Esophagus squamous epithelium (tissue), 5 donors: ENCODE data around the gene KANSL1. TPM values are rescaled to one million over a fixed set of nuclear protein-coding genes. Genes with fewer than 3 reads are reported as not detected.

Experiments used
- DNase-seq: peaks from one replicate; lab custom pipeline; 2025; lab: John Stamatoyannopoulos, UW
- H3K27ac ChIP-seq, 4 donors: fragments of 200-600 bp; sonication (generic); one replicate each; pipeline ENCODE4 v1.5.1; 2016 to 2019; ENCODE audit warnings: mild to moderate bottlenecking in 1 of 4
- H3K27me3 ChIP-seq, 4 donors: fragments of 200-600 bp; sonication (generic); 1 replicate in 3 of 4; 2 replicates in 1 of 4; pipeline versions ENCODE4 v1.5.1 to v1.6.0; 2017 to 2021; ENCODE audit warnings: antibody characterized with exemption in 1 of 4
- H3K36me3 ChIP-seq, 3 donors: fragments of 200-600 bp; sonication (generic); one replicate each; pipeline ENCODE4 v1.5.1; 2016 to 2019
- H3K4me1 ChIP-seq, 3 donors: fragments of 200-600 bp; sonication (generic); one replicate each; pipeline ENCODE4 v1.5.1; 2017 to 2019
- H3K4me3 ChIP-seq, 4 donors: fragments of 200-600 bp; sonication (generic); 1 replicate in 3 of 4; 2 replicates in 1 of 4; pipeline ENCODE4 v1.5.1; 2016 to 2019; ENCODE audit warnings: mild to moderate bottlenecking in 2 of 4, moderate library complexity in 1 of 4
- H3K9me3 ChIP-seq, 3 donors: fragments of 200-600 bp; sonication (generic); one replicate each; pipeline ENCODE4 v1.5.1; 2016 to 2019
- CTCF ChIP-seq, 6 experiments: fragments of 450-650 bp in 4 of 6; fragments of 200-600 bp in 2 of 6; sonication (generic) in 2 of 6; IDR thresholded peaks; one replicate each; pipeline ENCODE4 v1.5.1; 2016 to 2019; ENCODE audit warnings: antibody characterized with exemption in 6 of 6, mild to moderate bottlenecking in 4 of 6, moderate library complexity in 4 of 6
- POLR2A ChIP-seq, 4 donors: fragments of 450-650 bp; IDR thresholded peaks; one replicate each; pipeline ENCODE4 v1.6.1; 2017; ENCODE audit warnings: antibody characterized with exemption in 4 of 4, mild to moderate bottlenecking in 4 of 4, moderate library complexity in 3 of 4
- WGBS, 2 donors: methylation state at CpG; one replicate each; pipeline ENCODE4 v1.1.5; 2018; 5-methylcytosine and 5-hydroxymethylcytosine counted together
- intact Hi-C: fragments of 100-400 bp; cut with DNase I; formaldehyde crosslinking; loops from one replicate; pipeline ENCODE4 v1.15.0; 2022
- total RNA-seq, 4 donors: library from RNA; depleted of rRNA; stranded (reverse); fragments of >200 nt; gene quantifications; one replicate each; pipeline ENCODE4 v1.1.0, GENCODE V29; 2016
- donor health status: DM: yes; HTN: yes; CAD: no.

KANSL1 gene
- total RNA-seq, 4 donors from 2014 or later = 31.0 to 79.0 (median 51.8) TPM

GRCh38 chr17:45997166-45997565 is 196.1 kb downstream of the KANSL1 start:
- no peak for DNase-seq
- H3K36me3 ChIP-seq = no peaks in the 10 kb centered on the region
- 77 to 80% methylated on average over 1 to 4 of the region's 13 CpGs for WGBS, 2 donors

GRCh38 chr17:45996282-45996937 is 196.8 kb downstream of the KANSL1 start:
- 66 to 85% methylated on average over 7 to 14 of the region's 31 CpGs for WGBS, 2 donors
- Histone ChIP-seq H3K4me1 (peaks cover 0 to 33% (median 0%) of the 10 kb centered on the region in 3 donors), H3K4me3 (no peak overlapping the region), H3K9me3 (no peaks in the 10 kb centered on the region), H3K27ac (no peak overlapping the region), H3K27me3 (no peaks in the 10 kb centered on the region), H3K36me3 (no peaks in the 10 kb centered on the region)
- no peak for DNase-seq
- intact Hi-C loops = no loop called here
- TF ChIP-seq POLR2A (IDR thresholded peaks at IDR 0.05) (no peak), CTCF (IDR thresholded peaks at IDR 0.05) (no peak)

More at GRCh38 chr17:45997166-45997565, 196.1 kb downstream of the KANSL1 start:
- H3K4me3 ChIP-seq = no peak overlapping the region
- no peaks in the 10 kb centered on the region for H3K9me3 ChIP-seq
- H3K4me1 ChIP-seq = peaks cover 0 to 36% (median 0%) of the 10 kb centered on the region in 3 donors
- intact Hi-C loops = no loop called here
- H3K27ac ChIP-seq = no peak overlapping the region
- no peaks in the 10 kb centered on the region for H3K27me3 ChIP-seq
- TF ChIP-seq CTCF (IDR thresholded peaks at IDR 0.05) (no peak), POLR2A (IDR thresholded peaks at IDR 0.05) (no peak)

- TF ChIP-seq POLR2A (IDR thresholded peaks at IDR 0.05) = no peak
- no peak for TF ChIP-seq CTCF (IDR thresholded peaks at IDR 0.05)
- WGBS, 2 donors = 76 to 88% methylated on average over 10 to 11 of the region's 14 CpGs
Measured at GRCh38 chr17:45995627-45996270, 197.5 kb downstream of the KANSL1 start.

GRCh38 chr17:45994987-45995386 is 198.2 kb downstream of the KANSL1 start:
- TF ChIP-seq CTCF (IDR thresholded peaks at IDR 0.05) (no peak), POLR2A (IDR thresholded peaks at IDR 0.05) (no peak)
- no peak for DNase-seq
- peaks cover 0 to 21% (median 0%) of the 10 kb centered on the region in 3 donors for H3K4me1 ChIP-seq
- H3K27ac ChIP-seq = no peak overlapping the region
- no peaks in the 10 kb centered on the region for H3K9me3 ChIP-seq
- intact Hi-C loops = no loop called here
- H3K27me3 ChIP-seq = no peaks in the 10 kb centered on the region
- WGBS, 2 donors = 77 to 93% methylated on average over 5 to 6 of the region's 8 CpGs
- no peak overlapping the region for H3K4me3 ChIP-seq
- H3K36me3 ChIP-seq = no peaks in the 10 kb centered on the region

More at GRCh38 chr17:45995627-45996270, 197.5 kb downstream of the KANSL1 start:
- peaks cover 0 to 28% (median 0%) of the 10 kb centered on the region in 3 donors for H3K4me1 ChIP-seq
- no peaks in the 10 kb centered on the region for H3K36me3 ChIP-seq
- H3K4me3 ChIP-seq = no peak overlapping the region
- H3K27me3 ChIP-seq = no peaks in the 10 kb centered on the region
- H3K27ac ChIP-seq = no peak overlapping the region
- no peaks in the 10 kb centered on the region for H3K9me3 ChIP-seq
- DNase-seq = no peak
- intact Hi-C loops = no loop called here

- DNase-seq = no peak
- H3K4me1 ChIP-seq = peaks cover 0 to 12% (median 0%) of the 10 kb centered on the region in 3 donors
- 84 to 85% methylated on average over 12 to 15 of the region's 16 CpGs for WGBS, 2 donors
- H3K27ac ChIP-seq = no peak overlapping the region
- no peak for TF ChIP-seq CTCF (IDR thresholded peaks at IDR 0.05)
- TF ChIP-seq POLR2A (IDR thresholded peaks at IDR 0.05) = no peak
- no peaks in the 10 kb centered on the region for H3K27me3 ChIP-seq
- no peaks in the 10 kb centered on the region for H3K36me3 ChIP-seq
- no peaks in the 10 kb centered on the region for H3K9me3 ChIP-seq
- intact Hi-C loops = no loop called here
- H3K4me3 ChIP-seq = no peak overlapping the region
Measured at GRCh38 chr17:45993962-45994627, 199.1 kb downstream of the KANSL1 start.
